Mammary epithelial cell (primary cell): ENCODE data around the gene FAM72B.
"Not testable (repeated sequence)": the region's sequence is repeated elsewhere in the genome, so short reads cannot be mapped to it uniquely, and the experiment has no call there.

Experiments used
- EZH2 ChIP-seq: IDR thresholded peaks from 2 replicates; pipeline ENCODE4 v1.6.1; 2012; ENCODE audit warnings: low read length, inconsistent platforms, borderline replicate concordance
- TF ChIP-seq, protein P1 (sequence below), 2 donors: IDR thresholded peaks in 1 of 2; conservative IDR thresholded peaks in 1 of 2; 2 replicates each; pipeline ENCODE4 v1.5.1; 2011 to 2012; ENCODE audit warnings: inconsistent platforms in 2 of 2, low read length in 2 of 2, mild to moderate bottlenecking in 2 of 2, control low read depth in 1 of 2, low read depth in 1 of 2; ENCODE audit not compliant: insufficient read depth in 1 of 2; ENCODE audit errors: extremely low read depth in 1 of 2

DNA sequence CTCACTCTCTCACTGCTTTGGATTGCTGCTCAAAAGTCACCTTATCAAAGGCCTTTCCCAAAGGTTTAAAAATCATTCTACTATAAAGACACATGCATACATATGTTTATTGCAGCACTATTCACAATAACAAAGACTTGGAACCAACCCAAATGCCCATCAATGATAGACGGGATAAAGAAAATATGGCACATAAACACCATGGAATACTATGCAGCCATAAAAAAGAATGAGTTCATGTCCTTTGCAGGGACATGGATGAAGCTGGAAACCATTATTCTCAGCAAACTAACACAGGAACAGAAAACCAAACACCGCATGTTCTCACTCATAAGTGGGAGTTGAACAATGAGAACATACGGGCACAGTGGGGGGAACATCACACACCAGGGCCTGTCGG, 46.5 kb upstream of the FAM72B start:
- TF ChIP-seq, protein P1, sequence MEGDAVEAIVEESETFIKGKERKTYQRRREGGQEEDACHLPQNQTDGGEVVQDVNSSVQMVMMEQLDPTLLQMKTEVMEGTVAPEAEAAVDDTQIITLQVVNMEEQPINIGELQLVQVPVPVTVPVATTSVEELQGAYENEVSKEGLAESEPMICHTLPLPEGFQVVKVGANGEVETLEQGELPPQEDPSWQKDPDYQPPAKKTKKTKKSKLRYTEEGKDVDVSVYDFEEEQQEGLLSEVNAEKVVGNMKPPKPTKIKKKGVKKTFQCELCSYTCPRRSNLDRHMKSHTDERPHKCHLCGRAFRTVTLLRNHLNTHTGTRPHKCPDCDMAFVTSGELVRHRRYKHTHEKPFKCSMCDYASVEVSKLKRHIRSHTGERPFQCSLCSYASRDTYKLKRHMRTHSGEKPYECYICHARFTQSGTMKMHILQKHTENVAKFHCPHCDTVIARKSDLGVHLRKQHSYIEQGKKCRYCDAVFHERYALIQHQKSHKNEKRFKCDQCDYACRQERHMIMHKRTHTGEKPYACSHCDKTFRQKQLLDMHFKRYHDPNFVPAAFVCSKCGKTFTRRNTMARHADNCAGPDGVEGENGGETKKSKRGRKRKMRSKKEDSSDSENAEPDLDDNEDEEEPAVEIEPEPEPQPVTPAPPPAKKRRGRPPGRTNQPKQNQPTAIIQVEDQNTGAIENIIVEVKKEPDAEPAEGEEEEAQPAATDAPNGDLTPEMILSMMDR (conservative IDR thresholded peaks at IDR 0.05 in 1 of 2, IDR thresholded peaks at IDR 0.05 in 1 of 2; ENCODE audit: extremely low read depth in 1 of 2, insufficient read depth in 1 of 2, low read depth in 1 of 2, low read length in 2 of 2), result not testable (repeated sequence)
- TF ChIP-seq EZH2, result not testable (repeated sequence)
